NCI-H524 (cell line): Measurements from ENCODE around the gene ADAP1.

ENCODE experiments used
- DNase-seq, 2 experiments: peaks; one replicate each; lab custom pipeline; 2025; lab: John Stamatoyannopoulos, UW

Gene ADAP1

DNA sequence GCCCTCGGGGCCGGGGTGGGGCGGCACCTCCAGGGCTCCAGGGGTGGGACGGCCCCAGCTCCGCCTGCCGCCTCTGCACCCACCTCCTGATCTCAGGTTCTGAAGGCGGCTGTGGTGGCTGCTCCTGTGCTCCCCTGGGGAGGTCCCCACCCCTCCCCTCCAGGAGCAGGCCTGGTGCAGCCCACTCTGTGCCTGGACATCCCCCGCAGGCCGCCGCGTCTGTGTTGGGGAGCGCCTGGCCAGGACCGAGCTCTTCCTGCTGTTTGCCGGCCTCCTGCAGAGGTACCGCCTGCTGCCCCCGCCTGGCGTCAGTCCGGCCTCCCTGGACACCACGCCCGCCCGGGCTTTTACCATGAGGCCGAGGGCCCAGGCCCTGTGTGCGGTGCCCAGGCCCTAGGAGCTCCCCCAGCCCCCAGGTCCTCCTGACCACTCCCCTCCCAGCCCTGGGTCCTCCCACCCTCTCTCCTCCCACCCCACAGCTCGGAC lies 34.0 kb upstream of the ADAP1 start:
- no peak for DNase-seq

DNA sequence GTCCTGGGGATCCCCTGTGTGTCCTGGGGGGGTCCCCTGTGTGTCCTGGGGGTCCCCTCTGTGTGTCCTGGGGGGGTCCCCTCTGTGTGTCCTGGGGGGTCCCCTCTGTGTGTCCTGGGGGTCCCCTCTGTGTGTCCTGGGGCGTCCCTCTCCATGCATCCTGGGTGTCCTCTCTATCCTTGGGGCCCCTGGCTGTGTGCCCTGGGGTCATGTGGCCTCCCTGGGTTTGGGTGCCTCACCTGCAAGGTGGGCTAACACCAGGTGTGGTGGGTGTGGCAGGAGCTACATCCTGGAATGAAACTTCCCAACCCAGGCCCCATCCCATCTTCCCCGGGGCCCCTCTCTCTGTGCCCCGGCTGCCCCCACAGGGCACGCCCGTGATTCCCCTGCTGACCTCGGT lies 33.4 kb upstream of the ADAP1 start:
- DNase-seq = no peak

DNA sequence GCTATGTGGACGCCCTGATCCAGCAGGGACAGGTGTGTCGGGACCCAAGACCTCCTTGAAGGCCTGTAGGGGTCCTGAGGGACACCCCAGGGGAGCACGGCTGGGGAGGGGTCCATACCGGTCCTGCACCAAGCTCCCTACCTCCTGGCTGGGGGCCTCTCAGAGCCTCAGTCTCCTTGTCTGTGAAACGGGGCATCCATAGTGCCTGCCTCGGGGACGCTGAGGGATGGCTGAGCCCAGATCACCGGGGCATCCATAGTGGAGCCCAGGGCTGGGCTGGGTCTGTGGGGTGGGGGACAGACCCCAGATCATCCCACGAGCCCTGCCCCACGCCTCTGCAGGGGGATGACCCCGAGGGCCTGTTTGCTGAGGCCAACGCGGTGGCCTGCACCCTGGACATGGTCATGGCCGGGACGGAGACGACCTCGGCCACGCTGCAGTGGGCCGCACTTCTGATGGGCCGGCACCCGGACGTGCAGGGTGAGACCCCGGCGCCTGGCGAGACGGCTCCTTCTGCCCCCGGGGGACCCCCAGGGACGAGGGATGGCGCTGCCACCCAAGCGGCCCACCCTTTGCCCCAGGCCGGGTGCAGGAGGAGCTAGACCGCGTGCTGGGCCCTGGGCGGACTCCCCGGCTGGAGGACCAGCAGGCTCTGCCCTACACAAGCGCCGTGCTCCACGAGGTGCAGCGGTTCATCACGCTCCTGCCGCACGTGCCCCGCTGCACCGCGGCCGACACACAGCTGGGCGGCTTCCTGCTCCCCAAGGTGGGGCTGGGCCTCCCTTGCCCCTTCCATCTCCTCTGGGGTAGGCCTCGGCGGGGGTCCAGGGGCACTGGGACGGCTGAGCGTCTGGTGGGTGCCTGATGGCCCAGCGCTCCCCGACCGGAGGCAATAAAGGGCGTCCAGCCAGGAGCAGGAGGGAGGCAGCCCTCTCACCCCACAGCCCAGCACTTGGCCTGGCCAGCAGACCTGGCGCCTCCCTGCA lies 32.6 kb upstream of the ADAP1 start:
- no peak for DNase-seq

DNA sequence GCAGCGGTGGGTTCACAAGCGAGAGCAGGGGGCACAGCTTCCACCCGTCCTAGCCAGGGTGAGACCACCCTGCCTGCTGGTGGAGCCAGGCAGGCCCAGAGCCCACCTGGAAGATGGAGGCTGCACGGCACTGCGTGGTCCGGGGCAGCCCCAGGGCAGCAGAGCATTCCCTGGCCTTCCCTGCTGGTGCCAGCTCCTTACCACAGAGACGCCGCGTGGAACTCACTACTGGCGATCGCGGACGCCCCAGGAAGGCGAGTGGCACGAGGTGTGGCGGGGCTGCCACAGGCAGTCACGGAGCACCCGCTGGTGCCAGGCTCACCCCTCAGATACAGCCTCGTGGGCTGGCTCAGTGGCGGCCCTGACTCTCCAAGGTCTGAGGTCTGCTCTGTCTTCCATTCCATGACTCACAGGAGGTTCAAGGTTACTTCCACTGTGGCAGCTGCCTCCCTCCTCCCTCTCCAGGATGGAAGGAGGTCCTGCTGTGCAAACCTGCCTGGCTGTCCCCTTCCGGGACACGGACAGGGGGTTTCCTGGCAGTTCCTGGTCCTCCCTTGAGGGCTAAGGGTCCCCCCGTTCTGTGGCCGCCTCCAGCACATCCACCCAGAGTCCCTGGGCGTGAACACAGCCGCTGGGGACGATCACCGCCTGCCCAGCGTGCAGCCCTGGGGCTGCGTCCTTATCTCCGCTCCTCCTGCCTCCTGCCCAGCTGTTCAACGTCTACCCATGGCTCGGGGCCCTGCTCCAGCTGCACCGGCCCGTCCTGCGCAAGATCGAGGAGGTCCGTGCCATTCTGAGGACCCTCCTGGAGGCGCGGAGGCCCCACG lies 31.6 kb upstream of the ADAP1 start:
- DNase-seq = peak in 1 of 2 experiments; percentile 40

DNA sequence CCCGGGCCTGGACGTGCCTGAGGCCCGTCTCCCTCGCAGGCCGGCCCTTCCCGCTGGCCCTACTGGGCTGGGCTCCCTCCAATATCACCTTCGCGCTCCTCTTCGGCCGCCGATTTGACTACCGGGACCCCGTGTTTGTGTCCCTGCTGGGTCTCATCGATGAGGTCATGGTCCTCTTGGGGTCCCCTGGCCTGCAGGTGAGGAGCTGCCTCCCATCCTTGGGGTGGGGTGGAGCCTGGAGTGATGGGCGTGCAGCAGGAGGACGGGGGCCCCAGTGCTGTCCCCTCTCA lies 30.6 kb upstream of the ADAP1 start:
- no peak for DNase-seq

DNA sequence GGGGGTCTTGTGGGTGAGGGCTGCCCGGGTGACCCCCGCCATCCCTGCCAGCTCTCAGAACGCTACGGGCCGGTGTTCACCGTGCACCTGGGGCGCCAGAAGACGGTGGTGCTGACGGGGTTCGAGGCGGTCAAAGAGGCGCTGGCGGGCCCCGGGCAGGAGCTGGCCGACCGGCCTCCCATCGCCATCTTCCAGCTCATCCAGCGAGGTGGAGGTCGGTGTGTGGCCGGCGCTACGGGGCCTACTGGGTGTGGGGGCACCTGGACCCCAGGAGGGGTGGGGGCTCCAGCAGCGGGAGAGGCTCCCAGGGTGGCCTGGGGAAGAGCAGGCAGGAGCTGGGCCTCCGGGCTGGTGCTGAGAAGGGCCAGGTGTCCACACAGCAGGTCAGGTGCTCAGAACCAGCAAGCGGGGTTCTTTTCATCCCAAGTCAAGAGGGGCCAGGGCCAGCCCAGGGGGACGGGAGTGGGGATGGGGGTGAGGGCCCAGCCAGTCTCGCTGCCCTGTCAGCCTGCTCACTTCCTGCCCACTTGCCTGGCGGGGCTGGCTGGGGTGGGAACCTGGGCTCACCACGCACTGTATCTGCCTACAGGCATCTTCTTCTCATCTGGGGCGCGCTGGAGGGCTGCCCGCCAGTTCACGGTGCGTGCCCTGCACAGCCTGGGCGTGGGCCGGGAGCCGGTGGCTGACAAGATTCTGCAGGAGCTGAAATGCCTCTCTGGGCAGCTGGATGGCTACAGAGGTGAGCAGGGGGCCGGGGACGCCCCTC lies 30.1 kb upstream of the ADAP1 start:
- no peak for DNase-seq

DNA sequence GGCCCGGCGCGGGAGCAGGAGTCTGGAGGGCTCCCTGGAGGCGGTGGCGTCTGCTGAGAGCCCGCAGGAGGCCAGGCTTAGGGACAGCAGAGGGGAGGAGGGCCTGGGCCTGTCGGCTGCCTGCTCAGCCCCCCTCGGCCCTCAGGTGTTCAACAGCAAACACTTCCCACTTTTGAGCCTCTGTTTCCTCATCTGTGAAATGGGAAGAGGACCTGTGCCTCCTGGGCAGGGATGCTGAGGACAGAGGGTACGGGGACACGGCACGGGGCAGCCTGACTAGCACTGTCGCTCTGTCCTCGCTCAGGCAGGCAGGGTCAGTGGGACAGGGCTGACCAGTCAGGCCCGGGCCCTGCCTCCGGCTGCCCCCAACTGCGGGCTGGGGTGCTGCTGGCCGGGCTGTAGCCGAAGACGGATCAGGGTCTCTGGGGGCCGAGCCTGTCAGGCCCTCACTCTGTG lies 29.2 kb upstream of the ADAP1 start:
- DNase-seq = no peak

DNA sequence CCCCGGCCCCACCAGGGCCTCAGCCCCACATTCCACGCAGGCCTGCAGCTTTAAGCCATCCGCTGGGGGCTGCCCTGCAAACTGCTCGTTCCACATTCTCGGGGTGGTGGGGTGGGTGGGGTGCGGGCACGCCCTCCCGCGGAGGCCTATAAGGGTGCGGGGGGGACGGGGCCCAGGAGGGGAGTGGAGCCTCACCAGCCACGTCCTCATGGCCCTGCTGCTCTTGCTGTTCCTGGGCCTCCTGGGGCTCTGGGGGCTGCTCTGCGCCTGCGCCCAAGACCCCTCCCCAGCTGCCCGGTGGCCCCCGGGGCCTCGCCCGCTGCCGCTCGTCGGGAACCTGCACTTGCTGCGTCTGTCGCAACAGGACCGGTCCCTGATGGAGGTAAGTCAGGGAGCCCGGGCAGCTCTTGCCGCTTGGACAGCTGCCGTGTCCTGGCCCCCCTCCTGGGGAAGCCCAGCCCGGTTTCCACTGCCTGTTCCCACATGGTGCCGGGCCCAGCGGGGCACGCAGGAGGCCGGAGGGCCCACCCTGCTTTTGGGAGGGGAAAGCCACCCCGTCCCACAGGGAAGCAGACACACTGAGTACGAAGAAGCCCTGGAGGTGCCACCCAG lies 28.6 kb upstream of the ADAP1 start, which contains the start of gene CYP2W1:
Gene CYP2W1, plus strand, starts transcription at position 178 of the 612 bp plus-strand sequence. Its CDS starts 31 bp downstream, at position 209.
- DNase-seq = peak; percentile 21 to 63

DNA sequence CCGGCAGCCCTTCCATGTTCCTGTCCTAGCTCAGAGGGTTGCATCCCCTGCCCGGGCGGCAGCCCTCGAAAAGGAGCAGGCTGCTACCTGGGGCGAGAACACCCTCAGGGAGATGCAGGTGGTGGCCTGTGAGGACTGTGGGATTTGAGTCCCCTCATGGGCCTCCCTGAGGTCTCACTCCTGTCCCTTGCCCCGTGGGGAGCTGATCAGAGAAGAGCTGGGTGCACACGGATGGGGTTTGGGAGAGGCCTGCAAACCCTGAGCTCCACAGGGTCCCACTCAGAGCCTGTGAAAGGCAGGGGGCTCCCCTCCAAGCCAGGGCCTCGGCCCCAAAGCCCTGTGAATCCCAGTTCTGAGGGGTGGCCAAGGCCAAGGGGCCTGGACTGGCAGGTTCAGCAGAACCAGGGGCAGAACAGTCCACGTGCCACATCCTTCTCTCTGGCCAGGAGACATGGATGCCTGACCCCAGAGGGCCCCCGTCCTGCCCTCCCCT lies 28.1 kb upstream of the ADAP1 start:
- no peak for DNase-seq

DNA sequence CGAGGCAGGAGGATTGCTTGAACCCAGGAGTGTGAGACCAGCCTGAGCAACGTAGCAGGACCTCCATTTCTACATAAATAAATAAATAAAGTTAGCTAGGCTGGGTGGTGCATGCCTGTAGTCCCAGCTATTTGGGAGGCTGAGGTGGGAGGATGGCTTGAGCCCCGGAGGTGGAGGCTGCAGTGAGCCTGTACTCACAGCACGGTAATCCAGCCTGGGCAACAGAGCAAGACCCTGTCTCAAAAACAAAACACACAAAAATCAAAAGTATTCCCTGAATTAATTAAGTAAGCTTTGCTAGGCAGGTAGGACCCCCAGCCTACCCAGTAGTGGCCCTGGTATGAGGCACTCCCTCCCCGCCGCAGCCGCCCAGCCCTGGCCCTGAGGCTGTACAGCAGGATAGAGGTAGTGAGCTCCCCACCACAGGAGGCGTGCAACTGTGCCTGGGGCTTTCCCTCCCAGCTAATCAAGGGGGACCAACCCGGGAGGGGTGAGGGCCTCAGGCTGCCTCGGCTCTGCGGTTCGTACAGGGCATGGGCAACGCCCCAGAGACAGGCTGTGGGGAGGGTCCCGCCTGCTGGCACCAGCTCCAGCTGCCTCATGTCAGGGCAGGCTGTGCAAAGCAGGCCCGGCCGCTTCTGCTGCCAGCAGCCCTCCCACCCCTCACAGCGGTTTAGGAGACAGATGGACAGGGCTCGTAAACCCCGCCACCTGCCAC lies 27.5 kb upstream of the ADAP1 start:
- peak; percentile 89 to 95 for DNase-seq

DNA sequence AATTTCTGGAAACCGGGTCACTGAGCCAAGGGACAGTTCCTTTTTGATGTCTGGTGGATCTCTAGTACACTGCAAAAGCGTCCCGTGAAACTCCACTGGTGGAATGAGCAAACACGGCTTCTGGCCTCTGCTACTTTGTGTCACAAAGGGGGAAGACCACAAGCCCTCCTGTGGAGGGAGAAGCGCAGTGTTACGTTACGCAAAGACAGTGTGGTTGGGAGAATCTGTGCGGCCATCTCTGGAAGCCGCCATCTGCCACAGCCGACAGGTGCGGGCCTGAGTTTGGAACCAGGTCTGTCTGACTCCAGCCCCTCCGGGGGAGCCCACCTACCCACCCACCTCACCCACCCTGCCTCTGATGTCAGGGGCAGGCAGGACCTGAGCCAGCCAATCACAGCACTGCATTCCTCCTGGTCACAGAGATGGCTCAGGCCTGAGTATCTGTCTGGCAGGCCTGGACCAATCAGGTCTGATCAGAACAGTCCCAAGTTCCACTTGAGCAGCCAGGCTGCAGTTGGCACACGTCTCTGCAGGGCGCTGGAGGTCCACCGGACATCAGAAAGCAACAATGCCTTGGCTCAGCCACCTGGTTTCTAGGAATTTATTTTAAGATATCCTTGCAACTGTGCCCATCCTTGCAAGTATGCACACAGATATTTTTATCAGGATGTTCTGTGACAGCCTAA lies 25.5 kb upstream of the ADAP1 start:
- peak; percentile 26 to 83 for DNase-seq

DNA sequence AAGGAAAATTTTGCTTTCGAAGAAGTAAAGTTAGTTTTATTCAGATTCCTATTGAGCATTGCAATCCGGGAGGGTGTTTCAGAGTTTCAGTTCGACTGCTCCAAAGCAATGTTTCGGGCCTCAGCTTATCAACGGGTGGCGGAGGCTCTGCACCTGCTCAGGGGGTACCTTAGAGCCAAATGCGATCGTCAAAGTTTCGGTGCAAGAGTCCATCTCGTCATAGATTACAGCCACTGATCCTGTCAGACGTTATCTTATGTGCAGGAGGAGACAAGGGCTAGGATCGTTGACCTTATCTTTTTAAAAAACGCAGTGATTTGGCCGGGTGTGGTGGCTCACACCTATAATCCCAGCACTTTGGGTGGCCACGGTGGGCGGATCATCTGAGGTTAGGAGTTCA lies 24.7 kb upstream of the ADAP1 start:
- DNase-seq = no peak

DNA sequence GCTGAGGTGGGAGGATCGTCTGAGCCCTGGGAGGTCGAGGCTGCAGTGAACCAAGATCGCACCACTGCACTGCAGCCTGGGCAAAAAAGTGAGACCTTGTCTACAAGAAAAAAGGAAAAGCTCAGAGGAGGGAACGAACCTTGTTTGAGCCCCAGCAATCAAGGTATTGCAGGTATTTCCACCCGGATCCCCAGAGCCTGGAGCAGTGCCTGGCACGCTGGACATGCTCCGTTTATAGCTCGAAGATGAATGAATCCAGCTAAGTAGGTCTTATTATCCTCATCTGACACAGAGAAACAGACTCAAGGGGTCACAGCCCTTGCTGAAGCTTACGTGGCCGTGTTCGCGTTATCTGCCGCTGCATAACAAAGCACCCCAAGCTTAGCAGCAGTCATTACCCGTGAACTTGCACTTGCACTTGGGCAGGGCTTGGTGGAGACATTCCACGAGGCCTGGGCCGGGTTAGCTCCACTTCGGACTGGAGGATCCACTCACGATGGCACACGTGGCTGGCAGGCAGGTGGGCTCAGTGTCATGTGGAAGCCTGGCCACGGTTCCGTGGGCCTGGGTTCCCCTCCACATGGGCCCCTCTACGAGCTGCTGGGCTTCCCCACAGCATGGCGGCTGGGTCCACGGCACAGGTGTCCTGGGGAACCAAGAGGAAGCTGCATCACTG lies 24.1 kb upstream of the ADAP1 start:
- DNase-seq = no peak

DNA sequence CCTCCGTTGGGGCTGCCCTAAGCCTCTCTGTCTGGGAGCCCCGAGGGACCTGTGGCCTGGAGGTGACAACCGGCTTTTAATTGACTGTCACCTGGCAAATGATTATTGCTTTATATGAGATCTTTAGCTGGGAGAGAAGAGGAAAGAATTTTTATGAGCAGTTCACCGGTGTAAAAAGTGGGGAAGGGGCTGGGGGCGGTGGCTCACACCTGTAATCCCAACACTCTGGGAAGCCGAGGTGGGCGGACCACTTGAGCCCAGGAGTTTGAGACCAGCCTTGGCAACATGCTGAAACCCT lies 23.5 kb upstream of the ADAP1 start:
- no peak for DNase-seq

DNA sequence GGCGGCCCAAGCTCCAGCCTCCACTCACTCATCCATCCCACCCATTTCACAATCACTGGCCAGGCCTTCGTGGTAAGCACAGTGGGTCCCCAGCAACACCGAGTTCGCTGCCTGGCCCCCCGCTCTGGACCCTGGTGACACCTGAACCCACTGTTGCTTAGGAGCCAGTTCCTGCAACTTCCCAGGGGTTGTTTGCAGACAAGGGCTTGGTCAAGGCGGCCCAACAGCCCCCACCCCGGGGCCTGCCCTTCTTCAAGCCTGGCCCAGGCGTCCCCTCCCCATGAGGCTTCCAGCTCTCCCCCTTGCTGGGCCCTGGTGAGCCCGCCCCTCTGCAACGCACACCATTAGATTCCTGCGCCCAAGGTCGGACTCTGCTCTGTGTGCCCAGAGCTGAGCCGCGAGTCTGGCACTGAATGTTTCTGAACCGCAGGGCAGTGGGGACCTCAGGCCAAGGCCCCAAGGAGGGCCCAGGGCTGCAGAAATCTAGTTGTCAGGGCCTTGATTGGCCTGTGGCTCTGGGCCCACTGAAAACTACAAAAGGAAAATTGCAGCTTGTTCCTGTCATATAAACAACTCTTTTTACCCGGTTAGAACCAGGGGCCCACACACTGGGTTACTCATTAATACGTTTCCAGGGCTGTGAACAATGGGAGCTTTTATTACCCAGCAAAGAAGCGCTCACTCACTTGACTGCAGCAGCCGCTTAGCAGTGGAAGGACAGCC lies 23.0 kb upstream of the ADAP1 start:
- DNase-seq = no peak

DNA sequence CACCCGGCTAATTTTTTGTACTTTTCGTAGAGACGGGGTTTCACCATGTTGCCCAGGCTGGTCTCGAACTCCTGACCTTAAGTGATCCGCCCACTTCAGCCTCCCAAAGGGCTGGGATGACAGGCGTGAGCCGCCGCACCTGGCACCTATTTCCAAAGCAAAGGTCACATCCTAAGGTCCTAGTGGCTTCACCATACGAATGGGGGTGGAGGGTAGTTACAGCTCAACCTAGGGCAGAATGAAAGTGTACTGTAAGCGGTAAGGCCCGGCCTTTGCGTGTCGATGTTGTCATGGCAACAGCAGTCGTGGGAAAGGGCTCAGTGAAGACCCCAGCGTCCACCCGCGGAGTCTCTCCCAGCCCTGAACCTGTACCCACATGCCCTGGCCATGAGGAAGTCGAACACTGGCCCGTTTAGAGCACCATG lies 22.4 kb upstream of the ADAP1 start:
- DNase-seq = no peak

DNA sequence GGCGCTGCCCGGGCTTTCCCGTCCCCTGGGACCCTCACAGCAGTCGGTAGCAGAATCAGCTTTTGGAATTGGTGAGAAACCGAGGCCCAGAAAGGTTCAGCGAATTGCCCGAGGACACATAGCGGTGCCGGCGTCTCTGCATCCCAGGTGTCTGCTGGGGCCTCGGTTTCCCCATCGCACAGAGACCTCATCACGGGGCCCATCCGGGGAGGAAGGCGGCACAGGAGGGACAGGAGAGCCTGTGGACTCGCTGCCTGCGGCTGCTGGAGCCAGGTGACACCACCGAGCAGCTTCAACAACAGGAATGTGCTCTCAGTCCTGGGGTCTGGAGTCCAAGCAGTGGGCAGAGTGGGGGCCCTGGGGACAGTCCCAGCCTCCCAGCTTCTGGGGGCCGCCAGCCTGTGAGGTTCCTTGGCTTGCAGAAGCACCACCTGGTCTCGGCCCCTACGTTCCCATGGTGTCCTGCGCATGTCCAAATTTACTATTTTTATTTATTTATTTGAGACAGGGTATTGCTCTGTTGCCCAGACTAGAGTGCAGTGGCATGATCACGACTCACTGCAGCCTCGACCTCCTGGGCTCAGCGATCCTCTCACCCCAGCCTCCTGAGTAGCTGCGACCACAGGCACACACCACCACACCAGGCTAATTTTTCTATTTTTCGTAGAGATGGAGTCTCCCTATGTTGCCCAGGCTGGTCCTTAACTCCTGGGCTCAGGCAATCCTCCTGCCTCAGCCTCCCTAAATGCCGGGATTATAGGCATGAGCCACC lies 21.4 kb upstream of the ADAP1 start:
- no peak for DNase-seq
